ENCODE data around the gene MAGEA9B.
"Not testable (repeated sequence)": the region's sequence is repeated elsewhere in the genome, so short reads cannot be mapped to it uniquely, and the experiment has no call there.

Gene MAGEA9B

GRCh38 chrX:149533999-149534398 lies 53.3 kb downstream of the MAGEA9B start:
- DNase-seq = not testable (repeated sequence)

- DNase-seq = not testable (repeated sequence)
These were observed 54.4 kb downstream of the MAGEA9B start for GRCh38 chrX:149532868-149533267.
